ENCODE data around the gene EIF2A.
"Not testable (repeated sequence)": the region's sequence is repeated elsewhere in the genome, so short reads cannot be mapped to it uniquely, and the experiment has no call there.

The EIF2A gene

DNA sequence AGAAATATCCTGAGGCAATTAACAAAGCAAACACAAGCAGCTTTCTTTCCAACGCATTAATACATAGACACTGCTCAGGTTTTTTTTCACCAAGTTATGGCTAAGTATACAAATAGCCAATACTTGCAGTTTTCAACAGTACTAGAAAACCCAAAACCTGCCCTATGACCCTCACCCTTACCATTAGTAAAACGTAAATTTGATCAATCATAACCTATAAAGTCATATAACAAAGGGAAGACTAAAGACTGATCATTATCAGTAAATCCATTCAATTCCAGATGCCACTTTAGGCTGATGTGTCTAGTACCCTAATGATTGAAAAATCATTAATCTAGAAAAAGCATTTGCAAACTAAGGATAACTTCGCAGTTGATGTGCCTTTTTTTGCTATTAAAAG is 3.5 kb upstream of the EIF2A start:
- DNase-seq (ENCODE audit: low read depth, low spot score), result no peak

DNA sequence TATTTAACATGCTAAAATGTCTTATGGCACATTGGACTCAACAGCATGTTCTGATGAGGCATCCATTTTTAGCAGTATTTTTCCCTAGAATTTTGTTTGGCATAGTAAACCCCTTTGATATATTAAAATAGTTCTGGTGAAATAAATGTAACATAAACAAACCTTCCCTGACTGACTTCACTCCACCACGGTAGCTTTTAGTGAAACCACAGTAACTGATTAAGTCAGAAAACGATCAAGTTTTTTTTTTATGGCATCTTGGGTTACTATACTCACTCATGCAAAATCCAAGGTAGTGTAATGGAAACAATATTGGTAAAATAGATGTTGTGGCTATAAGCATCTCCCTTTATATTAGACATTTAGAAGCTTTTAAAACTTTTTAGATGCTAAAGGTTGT is 3.1 kb upstream of the EIF2A start:
- DNase-seq (ENCODE audit: low read depth, low spot score), result no peak

DNA sequence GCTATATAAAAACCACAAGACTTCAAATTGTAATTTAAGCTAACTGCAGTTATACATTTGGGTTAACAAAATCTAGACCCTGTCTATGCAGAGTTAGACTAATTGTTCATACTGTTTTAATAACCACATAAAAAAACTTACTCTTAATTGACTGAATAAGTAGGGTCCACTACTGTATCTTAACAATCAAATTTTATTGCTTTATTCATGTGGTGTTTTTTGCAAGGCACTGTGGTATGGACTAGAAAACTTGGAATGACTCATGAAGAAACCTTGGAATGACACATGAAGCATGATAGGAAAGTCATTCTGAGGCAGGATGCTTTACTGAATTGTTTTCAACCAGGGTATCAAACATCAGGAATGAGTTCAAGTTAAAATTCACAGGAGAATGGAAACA is 2.5 kb upstream of the EIF2A start:
- DNase-seq (ENCODE audit: low read depth, low spot score), result no peak

DNA sequence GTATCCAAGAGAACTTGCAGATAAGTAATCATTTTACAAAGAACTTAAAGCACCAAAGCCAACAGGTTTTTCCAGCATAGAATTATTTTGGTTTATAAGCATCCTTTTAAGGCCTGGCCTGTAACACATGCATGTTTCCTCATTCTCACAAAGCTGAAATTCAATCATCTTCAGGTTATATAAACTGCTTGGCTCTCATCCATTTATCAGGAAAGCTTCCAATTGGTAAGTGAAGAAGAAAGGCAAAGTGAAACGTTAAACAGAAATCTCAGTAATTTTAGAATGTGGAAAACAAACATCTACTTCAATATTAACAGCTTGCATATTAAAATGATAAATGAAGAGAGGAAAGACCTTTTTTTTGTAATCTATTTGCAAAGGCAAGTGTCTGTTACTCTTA is 1.9 kb upstream of the EIF2A start:
- no peak for DNase-seq (ENCODE audit: low read depth, low spot score)

DNA sequence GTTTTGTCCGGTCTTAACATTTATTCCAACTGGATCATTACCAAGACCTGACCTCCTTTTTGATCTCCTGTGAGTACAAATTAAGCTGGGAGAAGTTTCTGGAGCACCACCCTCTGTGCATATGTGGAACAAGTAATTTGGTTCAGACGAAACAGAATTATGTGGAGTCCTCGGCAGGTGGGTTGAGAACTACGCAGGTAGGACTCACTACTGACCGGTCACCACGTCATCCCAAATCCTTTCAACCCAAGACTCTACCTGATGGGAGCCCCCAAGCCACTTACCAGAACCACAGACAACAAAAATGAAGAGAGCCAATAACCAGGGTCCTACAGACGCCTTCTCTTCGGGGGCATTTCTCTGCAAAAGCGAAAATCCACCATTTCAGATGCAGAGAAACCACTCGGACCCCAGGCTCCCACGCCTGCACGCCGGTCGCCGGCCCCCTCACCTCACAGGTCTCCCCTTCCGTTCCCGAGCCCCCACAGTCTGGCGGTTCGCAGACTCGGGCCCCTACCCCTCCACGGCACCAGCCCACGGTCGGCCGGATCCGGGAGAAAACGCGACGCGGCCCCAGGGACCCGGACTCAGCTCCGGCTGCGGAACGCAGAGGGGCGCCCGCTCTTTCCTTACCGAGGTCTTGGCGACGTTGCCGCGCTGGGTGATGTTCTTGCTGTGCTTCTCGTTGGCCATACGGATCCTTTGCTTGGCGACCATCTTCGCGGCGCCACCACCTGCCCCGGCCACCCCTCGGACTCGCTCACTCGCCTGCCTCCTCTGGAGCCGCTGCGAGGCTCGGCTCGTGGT is 965 bp upstream of the EIF2A start:
- DNase-seq (ENCODE audit: low read depth, low spot score), result peak; percentile 3

DNA sequence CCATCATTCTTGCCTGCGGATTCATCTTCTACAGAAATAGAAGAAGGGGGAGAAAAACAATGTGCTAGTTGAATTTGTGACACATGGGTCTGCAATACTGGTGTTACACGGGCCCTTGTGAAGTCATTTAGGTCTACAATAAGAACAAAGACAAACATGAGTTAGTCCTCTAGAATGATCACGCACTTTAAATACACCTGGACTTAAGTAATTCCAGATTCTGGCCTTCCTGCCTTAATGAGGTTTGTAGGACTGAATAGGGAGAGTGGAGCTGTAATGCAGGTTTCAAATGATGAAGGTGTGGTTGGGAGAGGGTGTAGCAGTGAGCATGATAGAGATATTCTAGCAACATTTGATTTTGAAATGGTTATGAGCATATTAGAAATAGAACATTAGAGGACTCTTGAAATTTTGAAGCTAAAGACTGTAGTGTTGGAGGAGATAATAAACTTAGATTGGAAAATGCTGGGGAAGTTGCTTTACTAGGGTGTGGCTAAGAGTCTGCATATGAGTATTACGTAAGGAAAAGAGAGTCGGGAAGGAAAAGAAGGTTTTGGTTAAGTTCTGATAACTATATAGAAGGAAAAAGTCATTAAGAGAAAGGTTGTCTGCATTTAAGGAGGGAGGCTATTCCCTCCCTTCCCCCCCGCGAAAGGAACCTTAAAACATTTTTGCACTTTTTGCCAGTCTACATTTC is 606 bp downstream of the EIF2A start:
- DNase-seq (ENCODE audit: low read depth, low spot score), result no peak

DNA sequence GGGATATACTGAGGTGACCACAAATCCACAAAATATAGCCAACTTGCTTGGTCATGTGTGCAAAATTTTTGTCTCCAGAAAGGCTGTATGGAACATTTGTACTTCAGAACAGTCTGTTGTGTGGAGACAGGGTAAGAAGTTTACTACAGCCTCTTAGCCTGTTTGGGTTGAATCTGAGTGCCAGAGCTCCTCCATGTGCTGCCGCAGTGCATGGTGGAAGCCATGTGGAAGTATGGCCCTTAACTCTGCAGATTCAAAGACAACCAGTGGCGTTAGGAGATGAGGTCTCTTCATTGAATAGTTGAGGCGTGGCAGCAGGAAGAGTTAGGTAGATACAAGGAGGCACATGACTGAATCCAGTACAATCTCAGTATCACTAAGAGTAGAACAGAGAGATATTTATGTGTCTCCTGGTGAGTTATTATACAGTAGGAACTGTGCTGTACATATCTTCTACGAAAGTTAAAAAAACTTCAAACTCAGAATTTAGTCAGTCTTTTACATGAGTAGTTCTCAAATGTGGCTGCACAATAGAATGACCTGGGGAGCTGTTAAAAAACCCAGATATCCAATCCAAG is 9.4 kb downstream of the EIF2A start:
- DNase-seq (ENCODE audit: low read depth, low spot score), result no peak

DNA sequence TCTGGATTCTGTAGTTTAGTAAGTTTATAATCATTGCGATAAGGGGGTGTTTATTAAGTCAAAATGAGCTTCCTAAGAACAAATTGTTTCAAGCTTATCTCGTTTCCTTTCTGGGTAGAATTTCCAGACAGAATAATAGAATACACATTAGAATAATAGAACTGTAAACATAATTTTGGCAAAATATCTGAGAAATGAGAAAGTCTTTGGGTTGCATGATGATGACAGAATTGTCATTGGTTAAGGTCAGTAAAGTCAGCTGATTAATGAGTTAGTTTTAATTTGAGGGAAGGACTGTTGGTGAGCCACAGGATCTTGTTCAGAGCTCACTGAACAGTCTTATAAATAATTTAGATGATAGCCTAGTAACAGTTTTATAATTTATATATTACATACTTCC is 10.2 kb downstream of the EIF2A start:
- DNase-seq (ENCODE audit: low read depth, low spot score), result no peak

DNA sequence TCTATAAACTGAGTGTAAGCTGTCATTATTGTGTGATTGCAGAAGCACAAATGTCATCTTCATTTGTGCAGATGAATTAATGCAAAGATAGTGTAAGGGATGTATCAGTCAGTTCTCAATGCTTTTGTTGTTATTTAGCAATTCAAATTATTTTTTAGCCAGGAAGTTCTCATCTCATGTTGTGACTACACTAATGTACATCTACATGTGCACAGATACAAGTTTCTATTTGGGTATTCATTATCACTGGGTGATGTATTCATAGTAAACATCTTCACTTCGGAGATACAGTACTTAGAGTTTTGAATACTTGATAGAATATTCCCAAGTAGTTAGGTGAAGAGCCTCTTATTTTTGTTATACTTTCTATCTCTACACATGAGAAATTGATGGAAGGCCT is 11.1 kb downstream of the EIF2A start:
- DNase-seq (ENCODE audit: low read depth, low spot score), result no peak

DNA sequence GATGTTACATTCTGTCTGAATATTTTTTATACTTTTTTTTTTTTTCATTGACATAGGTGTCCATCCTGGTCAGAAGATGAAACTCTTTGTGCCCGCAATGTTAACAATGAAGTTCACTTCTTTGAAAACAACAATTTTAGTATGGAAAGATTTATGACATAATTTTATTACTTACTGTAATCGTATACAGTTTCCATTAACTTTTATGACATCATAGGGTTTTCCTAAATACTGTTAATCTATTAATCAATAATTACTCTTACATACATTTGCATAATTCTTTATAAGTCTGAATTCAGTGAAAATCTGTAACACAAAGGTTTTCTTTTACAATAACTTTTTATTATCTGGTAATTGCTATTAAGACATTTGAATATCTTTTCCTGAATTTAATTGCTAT is 17.7 kb downstream of the EIF2A start:
- no peak for DNase-seq (ENCODE audit: low read depth, low spot score)

DNA sequence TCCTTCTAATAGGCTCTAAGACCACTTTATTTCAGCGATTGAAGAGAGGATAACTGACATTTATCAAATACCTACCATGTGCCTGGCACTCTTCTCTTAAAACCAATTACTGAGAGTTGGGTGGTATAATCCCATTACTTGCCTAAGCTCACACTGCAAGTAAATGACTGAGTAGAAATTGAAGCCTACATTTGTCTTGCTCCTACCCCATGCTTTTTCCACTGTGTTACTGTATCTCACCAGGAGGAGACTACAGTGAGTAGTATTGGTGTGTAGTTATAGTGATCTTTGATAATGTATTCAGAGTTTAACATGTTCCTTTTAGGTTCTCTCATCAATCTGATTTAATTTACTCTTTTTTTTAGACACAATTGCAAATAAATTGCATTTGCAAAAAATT is 20.7 kb downstream of the EIF2A start:
- no peak for DNase-seq (ENCODE audit: low read depth, low spot score)

DNA sequence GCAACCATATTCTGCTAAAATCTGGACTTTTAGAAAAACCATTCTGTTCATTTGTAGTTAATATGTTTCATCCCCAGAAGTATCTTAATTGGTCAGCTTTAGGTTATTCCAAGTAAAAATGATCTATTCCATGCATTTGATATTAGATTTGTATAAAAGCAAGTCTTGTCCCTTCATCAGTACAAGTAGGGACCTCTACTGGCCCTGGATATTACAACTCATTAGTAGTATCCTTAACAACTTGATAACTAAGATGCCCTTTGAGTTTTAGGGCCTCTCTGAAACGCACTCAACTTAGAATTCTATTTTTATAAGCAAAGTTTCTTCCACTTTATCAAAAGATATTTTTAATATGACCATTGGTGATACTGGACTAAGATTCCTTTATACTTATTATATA is 31.3 kb downstream of the EIF2A start:
- DNase-seq (ENCODE audit: low read depth, low spot score), result no peak

DNA sequence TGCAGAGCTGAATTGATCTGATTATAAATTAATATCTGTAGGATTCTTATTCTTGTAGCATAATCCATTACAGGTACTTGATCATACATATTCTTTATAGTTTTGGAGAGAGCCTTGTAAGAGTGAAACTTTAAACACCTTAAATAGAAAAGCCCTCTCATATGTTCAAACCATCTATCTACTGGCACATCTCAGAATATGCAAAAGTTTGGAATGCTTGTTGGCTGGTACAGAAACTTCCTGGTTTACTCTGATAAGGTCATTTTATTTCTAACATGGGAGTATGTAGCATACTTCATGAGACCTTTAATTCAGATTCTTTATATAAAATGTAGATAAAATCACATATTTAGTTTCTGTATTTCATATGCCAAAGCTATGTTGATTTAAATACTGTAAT is 34.6 kb downstream of the EIF2A start:
- DNase-seq (ENCODE audit: low read depth, low spot score), result no peak

DNA sequence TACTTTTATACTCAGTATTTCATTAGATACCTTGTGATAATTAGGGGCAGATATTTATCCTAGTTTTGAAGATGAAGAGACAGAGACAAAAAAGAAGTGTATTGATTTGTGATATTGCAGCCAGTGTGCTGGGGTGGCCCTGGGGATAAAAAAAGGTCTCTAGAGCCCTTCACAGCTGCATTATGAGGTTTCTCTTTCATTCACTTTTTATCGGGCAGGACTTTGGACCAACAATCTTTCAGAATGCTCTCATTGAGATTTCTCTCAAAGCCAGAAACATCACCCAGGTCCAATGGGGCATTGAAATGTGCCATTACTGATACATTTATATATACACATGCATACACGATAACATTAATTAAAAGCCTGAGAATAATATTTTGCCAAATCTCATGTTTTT is 36.0 kb downstream of the EIF2A start:
- no peak for DNase-seq (ENCODE audit: low read depth, low spot score)

DNA sequence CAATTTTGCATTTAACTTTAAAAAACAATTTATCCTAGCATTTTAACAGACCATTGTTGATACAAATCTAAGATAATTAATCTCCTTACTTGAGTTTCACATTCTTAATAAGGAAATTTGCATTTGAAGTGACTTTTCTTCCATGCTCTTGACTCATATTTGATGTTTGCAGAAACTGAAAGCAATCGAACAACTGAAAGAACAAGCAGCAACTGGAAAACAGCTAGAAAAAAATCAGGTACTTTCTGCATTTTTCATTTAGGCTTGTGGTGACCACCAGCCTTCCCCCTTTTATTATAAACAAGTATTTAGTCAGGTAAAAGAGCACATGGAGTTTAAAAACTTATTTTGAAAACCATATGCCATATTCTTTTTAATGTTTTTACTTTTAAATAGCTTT is 36.4 kb downstream of the EIF2A start:
- no peak for DNase-seq (ENCODE audit: low read depth, low spot score)

DNA sequence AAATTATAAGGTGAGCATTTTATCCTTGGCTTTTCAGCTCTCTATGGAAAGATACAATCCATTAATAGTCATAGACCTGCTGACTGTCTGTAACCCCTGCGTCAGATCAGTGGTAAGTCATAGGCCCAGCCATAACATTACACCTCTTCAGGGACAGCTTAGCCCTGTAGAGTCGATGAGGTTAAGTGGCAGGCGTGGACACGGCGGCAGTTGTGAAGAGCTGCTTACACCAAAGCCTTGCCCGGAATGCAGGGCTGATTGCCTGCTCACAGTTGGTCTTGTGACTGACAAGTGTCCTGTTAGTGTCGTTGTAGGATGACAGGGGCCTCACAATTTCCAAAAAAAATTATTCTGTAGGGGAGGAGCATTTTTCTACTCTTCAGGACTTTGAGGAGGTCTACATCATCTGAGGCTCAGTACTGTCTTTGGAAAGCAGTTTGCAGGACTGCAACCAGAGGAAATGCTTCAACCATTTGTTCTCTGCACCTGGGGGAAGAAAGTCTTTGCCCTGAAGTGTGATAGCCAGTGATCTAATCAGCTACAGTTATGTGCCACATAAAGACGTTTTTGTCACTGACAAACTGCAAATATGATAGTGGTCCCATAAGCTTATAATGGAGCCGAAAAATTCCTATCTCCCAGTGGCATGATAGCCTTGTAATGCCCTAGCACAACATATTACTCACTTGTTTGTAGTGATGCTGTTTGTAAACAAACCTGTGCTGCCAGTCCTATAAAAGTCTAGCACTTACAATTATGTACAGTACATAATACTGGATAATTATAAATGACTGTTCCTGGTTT is 41.6 kb downstream of the EIF2A start:
- DNase-seq (ENCODE audit: low read depth, low spot score), result no peak

DNA sequence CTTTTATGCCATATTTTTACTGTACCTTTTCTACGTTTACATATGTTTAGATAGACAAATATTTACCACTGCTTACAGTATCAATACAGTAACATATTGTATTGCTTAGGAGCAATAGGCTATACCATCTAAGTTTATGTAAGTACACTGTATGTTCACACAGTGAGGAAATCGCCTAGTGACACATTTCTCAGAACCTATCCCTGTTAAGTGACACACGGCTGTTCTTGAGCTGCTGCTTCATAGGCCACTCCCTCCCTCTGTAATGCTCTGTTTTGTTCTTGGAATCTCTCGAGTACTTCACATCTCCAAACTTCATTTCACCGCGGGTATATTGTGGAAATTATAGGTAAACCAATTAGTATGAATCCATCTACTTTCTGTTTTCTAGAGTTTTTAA is 43.2 kb downstream of the EIF2A start:
- no peak for DNase-seq (ENCODE audit: low read depth, low spot score)

DNA sequence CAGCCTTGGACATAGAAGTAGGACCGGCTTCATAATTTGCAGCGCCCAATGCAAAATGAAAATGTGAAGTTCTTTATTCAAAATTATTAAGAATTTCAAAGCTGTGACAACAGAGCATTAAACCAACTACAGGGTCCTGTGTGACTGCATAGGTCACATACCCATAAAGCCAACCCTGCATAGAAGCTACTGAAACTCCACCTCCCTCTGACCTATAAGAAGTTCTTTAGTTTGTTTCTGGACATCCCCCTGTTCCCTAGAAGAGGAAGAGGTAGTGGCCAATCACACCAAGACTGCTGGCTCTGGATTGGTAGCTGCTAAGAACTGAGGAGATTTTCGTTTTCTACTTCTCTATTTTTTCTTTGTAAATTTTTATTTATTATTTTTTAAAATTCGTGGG is 47.6 kb downstream of the EIF2A start:
- no peak for DNase-seq (ENCODE audit: low read depth, low spot score)

DNA sequence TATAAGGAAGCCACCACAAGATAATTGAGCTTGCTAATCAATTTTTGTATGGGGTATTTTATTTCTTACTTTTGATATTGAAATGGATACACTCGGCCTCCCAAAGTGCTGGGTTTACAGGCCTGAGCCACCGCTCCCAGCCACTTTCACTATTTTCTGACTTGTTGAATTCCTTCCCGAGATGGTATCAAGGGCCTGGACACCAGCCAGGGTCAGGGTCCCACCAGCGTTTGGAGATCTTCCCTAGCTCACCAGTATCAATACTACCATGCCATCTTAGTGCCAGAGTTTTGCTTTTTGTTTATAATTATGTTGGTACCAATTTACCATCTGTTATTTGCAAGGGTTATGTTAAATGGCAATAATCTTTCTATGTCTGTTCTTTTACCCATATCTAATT is 51.1 kb downstream of the EIF2A start:
- no peak for DNase-seq (ENCODE audit: low read depth, low spot score)

DNA sequence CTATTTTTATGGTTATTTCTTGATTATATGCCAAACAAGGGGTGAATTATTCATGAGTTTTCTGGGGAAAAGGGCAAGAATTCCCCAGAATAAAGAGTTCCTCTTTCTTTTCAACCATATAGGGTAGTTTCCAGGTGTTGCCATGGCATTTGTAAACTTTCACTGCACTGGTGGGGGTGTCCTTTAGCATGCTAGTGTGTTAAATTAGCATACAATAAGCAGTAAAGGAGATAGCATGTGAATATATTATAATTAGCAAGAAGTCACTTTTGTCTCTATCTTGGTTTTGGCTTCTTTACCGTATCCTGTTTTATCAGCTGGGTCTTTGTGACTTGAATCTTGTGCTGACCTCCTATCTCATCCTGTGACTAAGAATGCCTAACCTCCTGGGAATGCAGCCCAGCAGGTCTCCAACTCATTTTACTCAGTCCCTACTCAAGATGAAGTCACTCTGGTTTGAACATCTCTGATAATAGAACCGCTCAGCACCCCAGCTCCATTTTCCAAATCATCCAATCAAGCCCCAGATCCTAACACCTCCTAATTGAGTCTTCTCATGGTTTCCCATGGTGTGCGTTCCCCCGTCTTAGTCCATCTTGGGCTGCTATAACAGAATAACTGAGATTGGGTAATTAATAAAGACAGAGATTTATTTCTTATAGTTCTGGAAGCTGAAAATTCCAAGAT is 53.2 kb downstream of the EIF2A start:
- no peak for DNase-seq (ENCODE audit: low read depth, low spot score)

DNA sequence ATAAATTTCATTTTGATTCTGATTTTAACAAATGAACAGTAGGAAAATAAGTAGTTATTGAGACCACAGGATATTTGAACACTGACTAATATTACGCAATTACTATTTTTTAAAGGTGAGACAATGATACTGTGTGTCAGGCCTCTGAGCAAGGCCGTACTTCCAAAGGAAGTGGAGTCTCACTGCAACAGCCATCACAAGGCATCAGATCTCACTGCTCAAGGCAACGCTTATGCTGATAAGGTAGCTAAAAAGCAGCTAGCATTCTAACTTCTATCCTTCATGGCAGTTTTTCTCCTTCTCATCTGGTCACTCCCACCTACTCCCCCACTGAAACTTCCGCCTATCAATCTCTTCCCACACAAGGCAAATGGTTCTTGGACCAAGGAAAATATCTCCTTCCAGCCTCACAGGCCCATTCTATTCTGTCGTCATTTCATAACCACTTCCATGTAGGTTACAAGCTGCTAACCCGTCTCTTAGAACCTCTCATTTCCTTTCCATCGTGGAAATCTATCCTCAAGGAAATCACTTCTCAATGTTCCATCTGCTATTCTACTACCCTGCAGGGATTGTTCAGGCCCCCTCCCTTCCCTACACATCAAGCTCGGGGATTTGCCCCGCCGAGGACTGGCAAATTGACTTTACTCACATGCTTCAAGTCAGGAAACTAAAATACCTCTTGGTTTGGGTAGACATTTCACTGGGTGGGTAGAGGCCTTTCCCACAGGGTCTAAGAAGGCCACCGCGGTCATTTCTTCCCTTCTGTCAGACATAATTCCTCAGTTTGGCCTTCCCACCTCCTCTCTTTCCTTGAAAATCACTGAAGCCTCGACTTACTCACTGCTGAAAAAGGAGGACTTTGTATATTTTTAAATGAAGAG is 54.3 kb downstream of the EIF2A start:
- DNase-seq (ENCODE audit: low read depth, low spot score), result not testable (repeated sequence)
